PFSK-1 (cell line): Measurements from ENCODE around the gene GNL1. TPM values are rescaled to one million over a fixed set of nuclear protein-coding genes. Genes with fewer than 3 reads are reported as not detected.

Experiments used
- FOXP2 ChIP-seq: optimal IDR thresholded peaks from 2 replicates; pipeline ENCODE3; 2011; ENCODE audit warnings: borderline replicate concordance, control low read depth, inconsistent platforms; ENCODE audit not compliant: insufficient read depth; ENCODE audit errors: extremely low read length, extremely low read depth
- POLR2AphosphoS5 ChIP-seq: IDR thresholded peaks from 2 replicates; pipeline ENCODE4 v1.6.1; 2012; ENCODE audit warnings: low read depth, mild to moderate bottlenecking, control low read depth, low read length, moderate library complexity
- SIN3A ChIP-seq: IDR thresholded peaks from 2 replicates; pipeline ENCODE4 v1.6.1; 2012; ENCODE audit warnings: mild to moderate bottlenecking, low read length, moderate library complexity, borderline replicate concordance; ENCODE audit not compliant: insufficient read depth
- TAF1 ChIP-seq: IDR thresholded peaks from 2 replicates; pipeline ENCODE4 v1.6.1; 2012; ENCODE audit warnings: low read length, control low read depth, borderline replicate concordance; ENCODE audit not compliant: insufficient read depth
- polyA plus RNA-seq: library from polyadenylated mRNA; unstranded; fragments of >200 nt; gene quantifications from one replicate; pipeline ENCODE4 v1.2.1, GENCODE V29; 2012; ENCODE audit warnings: low read depth, missing spikeins; ENCODE audit not compliant: insufficient read length
- TF ChIP-seq, protein P1 (sequence below), 2 experiments: IDR thresholded peaks; 2 replicates each; pipeline versions ENCODE4 v1.6.1 to v1.8.0; 2011 to 2012; ENCODE audit warnings: low read depth in 2 of 2, low read length in 2 of 2, control low read depth in 1 of 2, inconsistent platforms in 1 of 2, mild to moderate bottlenecking in 1 of 2, moderate library complexity in 1 of 2; ENCODE audit not compliant: insufficient read depth in 1 of 2

GNL1 gene, protein sequence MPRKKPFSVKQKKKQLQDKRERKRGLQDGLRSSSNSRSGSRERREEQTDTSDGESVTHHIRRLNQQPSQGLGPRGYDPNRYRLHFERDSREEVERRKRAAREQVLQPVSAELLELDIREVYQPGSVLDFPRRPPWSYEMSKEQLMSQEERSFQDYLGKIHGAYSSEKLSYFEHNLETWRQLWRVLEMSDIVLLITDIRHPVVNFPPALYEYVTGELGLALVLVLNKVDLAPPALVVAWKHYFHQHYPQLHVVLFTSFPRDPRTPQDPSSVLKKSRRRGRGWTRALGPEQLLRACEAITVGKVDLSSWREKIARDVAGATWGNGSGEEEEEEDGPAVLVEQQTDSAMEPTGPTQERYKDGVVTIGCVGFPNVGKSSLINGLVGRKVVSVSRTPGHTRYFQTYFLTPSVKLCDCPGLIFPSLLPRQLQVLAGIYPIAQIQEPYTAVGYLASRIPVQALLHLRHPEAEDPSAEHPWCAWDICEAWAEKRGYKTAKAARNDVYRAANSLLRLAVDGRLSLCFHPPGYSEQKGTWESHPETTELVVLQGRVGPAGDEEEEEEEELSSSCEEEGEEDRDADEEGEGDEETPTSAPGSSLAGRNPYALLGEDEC
- 93.2 TPM for polyA plus RNA-seq

GRCh38 chr6:30556066-30556905 lies at the start of gene GNL1:
GNL1 (minus strand) TSS chr6:30556489; CDS start chr6:30556203, 286 bp downstream.
- peak; percentile 43; the same call in 1 of the 2 replicates for TF ChIP-seq POLR2AphosphoS5
- TF ChIP-seq, protein P1, sequence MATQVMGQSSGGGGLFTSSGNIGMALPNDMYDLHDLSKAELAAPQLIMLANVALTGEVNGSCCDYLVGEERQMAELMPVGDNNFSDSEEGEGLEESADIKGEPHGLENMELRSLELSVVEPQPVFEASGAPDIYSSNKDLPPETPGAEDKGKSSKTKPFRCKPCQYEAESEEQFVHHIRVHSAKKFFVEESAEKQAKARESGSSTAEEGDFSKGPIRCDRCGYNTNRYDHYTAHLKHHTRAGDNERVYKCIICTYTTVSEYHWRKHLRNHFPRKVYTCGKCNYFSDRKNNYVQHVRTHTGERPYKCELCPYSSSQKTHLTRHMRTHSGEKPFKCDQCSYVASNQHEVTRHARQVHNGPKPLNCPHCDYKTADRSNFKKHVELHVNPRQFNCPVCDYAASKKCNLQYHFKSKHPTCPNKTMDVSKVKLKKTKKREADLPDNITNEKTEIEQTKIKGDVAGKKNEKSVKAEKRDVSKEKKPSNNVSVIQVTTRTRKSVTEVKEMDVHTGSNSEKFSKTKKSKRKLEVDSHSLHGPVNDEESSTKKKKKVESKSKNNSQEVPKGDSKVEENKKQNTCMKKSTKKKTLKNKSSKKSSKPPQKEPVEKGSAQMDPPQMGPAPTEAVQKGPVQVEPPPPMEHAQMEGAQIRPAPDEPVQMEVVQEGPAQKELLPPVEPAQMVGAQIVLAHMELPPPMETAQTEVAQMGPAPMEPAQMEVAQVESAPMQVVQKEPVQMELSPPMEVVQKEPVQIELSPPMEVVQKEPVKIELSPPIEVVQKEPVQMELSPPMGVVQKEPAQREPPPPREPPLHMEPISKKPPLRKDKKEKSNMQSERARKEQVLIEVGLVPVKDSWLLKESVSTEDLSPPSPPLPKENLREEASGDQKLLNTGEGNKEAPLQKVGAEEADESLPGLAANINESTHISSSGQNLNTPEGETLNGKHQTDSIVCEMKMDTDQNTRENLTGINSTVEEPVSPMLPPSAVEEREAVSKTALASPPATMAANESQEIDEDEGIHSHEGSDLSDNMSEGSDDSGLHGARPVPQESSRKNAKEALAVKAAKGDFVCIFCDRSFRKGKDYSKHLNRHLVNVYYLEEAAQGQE (IDR thresholded peaks at IDR 0.05; ENCODE audit: insufficient read depth in 1 of 2, low read depth in 2 of 2, low read length in 2 of 2) = peak in 1 of 2 experiments; percentile 13; a peak in 1 of 4 replicates
- TF ChIP-seq FOXP2 = peak; percentile 86
- peak; percentile 46; the same call in 1 of the 2 replicates for TF ChIP-seq TAF1
- peak; percentile 70; the same call in 1 of the 2 replicates for TF ChIP-seq SIN3A

DNA sequence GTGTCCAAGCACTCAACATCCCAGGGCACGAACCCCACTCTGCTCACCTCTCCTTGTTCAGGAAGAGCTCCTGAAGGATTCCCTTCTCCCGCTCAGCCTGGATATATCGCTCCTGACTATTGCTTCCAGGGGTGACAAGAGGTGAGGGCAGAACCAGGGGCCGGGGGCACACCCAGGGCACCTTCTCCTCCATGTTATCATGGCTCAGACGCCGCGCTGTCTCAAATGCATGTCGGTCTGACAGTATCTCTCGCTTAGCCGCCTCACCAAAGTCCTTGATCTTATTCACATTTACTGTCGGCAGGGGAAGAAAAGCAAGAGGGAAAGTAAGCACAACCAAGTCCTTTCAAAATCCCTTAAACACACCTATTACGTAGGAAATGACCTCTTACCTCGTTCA lies 47.7 kb upstream of the GNL1 start:
- no peak for TF ChIP-seq SIN3A

DNA sequence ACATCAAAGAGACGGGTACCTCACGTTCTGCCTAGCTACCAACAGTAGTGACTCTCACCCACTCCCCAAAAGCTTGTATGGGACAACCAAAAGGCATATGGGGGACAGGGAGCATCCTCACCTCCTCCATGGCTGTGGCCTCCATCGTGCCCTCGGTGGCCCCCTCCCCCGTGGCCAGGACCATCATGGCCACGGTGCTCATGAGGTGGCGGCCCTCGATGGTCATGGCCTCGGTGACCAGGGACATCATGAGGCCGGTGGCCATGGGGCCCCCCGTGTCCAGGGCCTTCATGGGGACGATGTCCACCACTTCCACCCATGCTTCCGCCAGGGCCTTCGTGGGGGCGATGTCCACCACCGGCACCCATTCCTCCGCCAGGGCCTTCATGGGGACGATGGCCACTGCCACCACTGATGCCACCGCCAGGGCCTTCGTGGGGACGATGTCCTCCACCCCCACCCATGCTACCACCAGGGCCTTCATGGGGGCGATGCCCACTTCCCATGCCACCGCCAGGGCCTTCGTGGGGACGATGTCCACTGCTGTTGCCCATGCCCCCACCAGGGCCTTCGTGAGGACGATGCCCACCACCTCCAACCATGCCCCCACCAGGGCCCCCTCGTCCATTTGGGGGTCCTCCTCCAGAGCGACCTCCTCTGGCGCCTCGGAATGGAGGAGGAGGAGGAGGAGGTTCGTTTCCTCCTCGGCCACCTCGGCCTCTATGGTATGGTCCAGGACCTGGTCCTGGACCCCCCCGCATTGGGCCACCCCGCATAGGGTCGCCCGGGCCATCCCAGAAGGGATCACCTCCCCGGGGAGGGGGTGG lies 45.7 kb upstream of the GNL1 start:
- TF ChIP-seq POLR2AphosphoS5 (peak; percentile 55; the same call in 1 of the 2 replicates), FOXP2 (no peak), SIN3A (no peak)
- TF ChIP-seq, protein P1 (IDR thresholded peaks at IDR 0.05; ENCODE audit: insufficient read depth in 1 of 2, low read depth in 2 of 2, low read length in 2 of 2) = no peak

DNA sequence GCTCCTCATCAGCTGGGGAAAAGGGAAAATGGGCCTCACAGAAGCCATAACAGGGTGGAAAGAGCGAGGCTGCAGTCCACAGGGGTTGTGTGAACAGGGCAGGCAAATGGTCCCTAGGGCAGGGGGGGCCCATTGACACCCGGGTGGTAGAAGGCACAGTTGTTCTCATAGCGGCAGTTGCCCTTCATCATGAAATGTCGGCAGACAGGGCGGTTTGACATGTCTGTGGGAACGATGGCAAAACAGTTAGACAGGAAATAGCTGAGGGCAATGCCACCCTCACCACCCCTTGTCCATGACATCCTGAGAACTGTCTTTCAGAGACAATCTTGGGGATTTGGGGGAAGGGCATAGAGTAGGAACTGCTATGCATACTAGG lies 45.1 kb upstream of the GNL1 start:
- TF ChIP-seq POLR2AphosphoS5 = no peak; the same call in none of the 2 replicates

GRCh38 chr6:30600451-30600961 lies 44.2 kb upstream of the GNL1 start:
- TF ChIP-seq POLR2AphosphoS5 (no peak), TAF1 (no peak), FOXP2 (no peak), SIN3A (no peak)
- TF ChIP-seq, protein P1 (IDR thresholded peaks at IDR 0.05; ENCODE audit: insufficient read depth in 1 of 2, low read depth in 2 of 2, low read length in 2 of 2) = no peak
